HT1080 (cell line): Measurements from ENCODE around the gene ERG28. TPM values are rescaled to one million over a fixed set of nuclear protein-coding genes. Genes with fewer than 3 reads are reported as not detected.
A peak's percentile ranks its signal among the peaks of the same experiment; 100 is the strongest.
"Not testable (repeated sequence)": the region's sequence is repeated elsewhere in the genome, so short reads cannot be mapped to it uniquely, and the experiment has no call there.

Source experiments
- DNase-seq: peaks from one replicate; pipeline ENCODE4 v3.0.0-alpha.2; 2015; ENCODE audit warnings: low read depth
- polyA plus RNA-seq, 2 experiments: library from polyadenylated mRNA; depleted of rRNA; stranded (reverse); fragments of >200 nt; gene quantifications; 2 replicates each; pipeline ENCODE4 v1.2.3, GENCODE V29; 2015
- total RNA-seq: library from RNA; depleted of rRNA; stranded (reverse); fragments of >200 nt; shearing (Covaris generic); gene quantifications from 2 replicates; pipeline ENCODE4 v1.2.3, GENCODE V29; 2014; rRNA removed

ERG28 gene
- 11.9 and 15.2 TPM in 2 replicates for total RNA-seq
- 16.9 and 17.9 TPM in 2 replicates for polyA plus RNA-seq (2015; cell fraction: cytosol; rRNA removed)
- polyA plus RNA-seq (2015; cell fraction: nucleus; rRNA removed), result 4.9 and 6.1 TPM in 2 replicates

GRCh38 chr14:75660630-75661498 is at the start of gene ERG28, which contains the start of gene TTLL5:
Gene ERG28 (minus strand): TSS chr14:75660876. CDS start chr14:75657502, 3,374 bp downstream.
Gene TTLL5 (plus strand): TSS chr14:75661246. CDS start chr14:75663150, 1,904 bp downstream.
- peak; percentile 100 for DNase-seq

GRCh38 chr14:75709207-75709812 is 48.6 kb upstream of the ERG28 start:
- DNase-seq, result peak; percentile 67

- DNase-seq, result no peak
These were observed 44.3 kb upstream of the ERG28 start for GRCh38 chr14:75705014-75705413.

GRCh38 chr14:75703467-75703866 is 42.8 kb upstream of the ERG28 start:
- no peak for DNase-seq

GRCh38 chr14:75702616-75703261 is 42.1 kb upstream of the ERG28 start:
- no peak for DNase-seq

- no peak for DNase-seq
These were observed 41.4 kb upstream of the ERG28 start for GRCh38 chr14:75702122-75702521.

- no peak for DNase-seq
These were observed 39.6 kb upstream of the ERG28 start for GRCh38 chr14:75700295-75700694.

GRCh38 chr14:75699331-75699730 is 38.7 kb upstream of the ERG28 start:
- no peak for DNase-seq

GRCh38 chr14:75697918-75698317 is 37.2 kb upstream of the ERG28 start:
- DNase-seq, result no peak

- no peak for DNase-seq
These were observed 36.7 kb upstream of the ERG28 start for GRCh38 chr14:75697386-75697785.

- not testable (repeated sequence) for DNase-seq
These were observed 34.3 kb upstream of the ERG28 start for GRCh38 chr14:75695025-75695424.

GRCh38 chr14:75690010-75690409 is 29.3 kb upstream of the ERG28 start:
- no peak for DNase-seq

GRCh38 chr14:75689012-75689411 is 28.3 kb upstream of the ERG28 start:
- DNase-seq, result peak; percentile 4

GRCh38 chr14:75685910-75686309 is 25.2 kb upstream of the ERG28 start:
- no peak for DNase-seq

- DNase-seq, result peak; percentile 11
These were observed 14.7 kb upstream of the ERG28 start for GRCh38 chr14:75675265-75675960.

GRCh38 chr14:75673345-75674035 is 12.8 kb upstream of the ERG28 start:
- DNase-seq, result no peak

GRCh38 chr14:75672605-75673192 is 12.0 kb upstream of the ERG28 start:
- DNase-seq, result no peak

- no peak for DNase-seq
These were observed 6.6 kb upstream of the ERG28 start for GRCh38 chr14:75667099-75667765.

- DNase-seq, result peak; percentile 55
These were observed 2.3 kb upstream of the ERG28 start for GRCh38 chr14:75662966-75663365.

GRCh38 chr14:75661499-75661814 is 781 bp upstream of the ERG28 start:
- DNase-seq, result no peak
